Smooth muscle cell of the pulmonary artery (primary cell): ENCODE measurements around the gene CCDC110. TPM values are rescaled to one million over a fixed set of nuclear protein-coding genes. Genes with fewer than 3 reads are reported as not detected.

Experiments
- total RNA-seq: library from RNA; depleted of rRNA; stranded (reverse); fragments of >200 nt; gene quantifications from 2 replicates; pipeline ENCODE4 v1.2.3, GENCODE V29; 2014

CCDC110 gene
- total RNA-seq: 3.8 and 9.4 TPM in 2 replicates

DNA sequence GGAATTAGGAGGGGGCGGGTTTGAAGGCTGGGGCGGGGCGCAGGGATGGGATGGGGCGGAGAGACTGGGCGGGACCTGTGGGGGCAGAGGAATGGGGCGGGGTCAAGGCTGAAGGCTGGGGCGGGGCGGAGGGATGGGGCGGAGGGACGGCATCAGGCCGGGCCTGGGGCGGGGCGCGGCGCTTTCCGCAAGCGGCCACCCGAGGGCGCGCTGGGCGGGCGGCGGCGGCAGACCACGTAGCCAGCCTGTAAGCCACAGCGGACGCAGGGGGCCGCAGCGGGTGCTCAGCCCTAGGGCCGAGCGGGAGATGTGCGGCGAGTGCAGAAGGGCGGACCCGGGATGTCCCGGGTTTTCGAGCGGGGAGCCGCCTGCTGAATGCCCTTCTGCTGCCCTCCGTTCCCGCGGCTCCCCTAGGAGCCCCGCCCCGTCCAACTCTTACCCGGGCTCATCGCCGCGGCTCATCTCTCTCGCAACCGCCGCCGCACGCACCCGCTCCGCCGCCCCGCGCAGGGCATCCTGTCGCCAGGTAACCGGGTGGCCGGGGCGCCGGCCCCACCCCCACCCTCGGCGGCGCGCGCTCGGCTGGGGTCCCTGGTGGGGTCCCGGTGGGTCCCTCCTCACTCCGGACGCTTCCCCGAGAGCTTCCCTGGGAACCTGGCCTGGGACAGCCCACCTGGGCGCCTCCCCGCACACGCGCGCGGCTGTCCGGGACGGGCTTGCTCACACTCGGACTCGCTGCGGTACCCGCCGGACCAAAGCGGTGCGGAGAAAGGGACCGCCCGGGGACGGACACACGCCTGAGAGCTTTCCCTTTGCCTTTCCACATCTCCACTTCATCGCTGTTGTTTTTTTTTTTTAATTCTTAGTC lies at the start of gene CCDC110:
Gene CCDC110 (minus strand): TSS at position 499 of the 868 bp plus-strand sequence. CDS start 50 bp downstream, at position 449.

GRCh38 chr4:185425647-185426352 lies 45.7 kb downstream of the CCDC110 start, which contains the start of gene UFSP2:
TSS of gene UFSP2 (minus strand) at chr4:185425964. CDS start at chr4:185425868, 96 bp downstream.

DNA sequence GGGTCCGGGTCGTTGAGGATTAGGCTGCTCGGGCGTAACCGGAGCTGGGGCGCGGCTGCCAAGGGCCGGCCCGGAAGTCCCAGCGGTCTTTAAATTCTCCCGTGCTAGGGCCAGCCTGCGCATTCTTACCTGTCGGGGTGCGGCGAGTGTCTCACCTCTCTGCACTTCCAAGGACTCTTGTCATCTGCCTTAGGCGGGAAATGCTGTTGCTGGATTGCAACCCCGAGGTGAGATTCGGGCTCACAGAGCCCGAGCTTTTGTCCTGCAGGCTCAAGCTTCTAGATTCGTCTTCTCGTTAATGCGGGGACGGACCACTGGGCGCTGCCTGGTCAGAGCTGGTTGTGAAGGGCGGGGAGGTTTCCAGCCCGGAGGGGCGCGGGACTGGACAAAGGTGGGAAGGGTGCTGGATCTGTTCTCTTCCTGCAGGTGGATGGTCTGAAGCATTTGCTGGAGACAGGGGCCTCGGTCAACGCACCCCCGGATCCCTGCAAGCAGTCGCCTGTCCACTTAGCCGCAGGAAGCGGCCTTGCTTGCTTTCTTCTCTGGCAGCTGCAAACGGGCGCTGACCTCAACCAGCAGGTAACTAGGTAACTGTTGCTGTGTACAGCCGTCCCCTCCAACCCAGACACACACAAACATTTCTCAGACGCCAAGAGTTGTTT lies 74.7 kb downstream of the CCDC110 start, which contains the start of gene ANKRD37:
Gene ANKRD37 (plus strand): TSS at position 118 of the 662 bp plus-strand sequence. CDS start 83 bp downstream, at position 201.

GRCh38 chr4:185395238-185395955 lies 76.1 kb downstream of the CCDC110 start, which contains the start of gene LRP2BP:
TSS of gene LRP2BP (minus strand) at chr4:185395924. CDS start at chr4:185378186, 17,738 bp downstream.

Other genes with a start within 250 kb of the CCDC110 start
- gene LRP2BP, start 75.8 kb downstream of the CCDC110 start, total RNA-seq: 0.65 and 0.76 TPM in 2 replicates
- gene ANKRD37, start 74.9 kb downstream of the CCDC110 start, total RNA-seq: 17.8 and 23.6 TPM in 2 replicates
- gene UFSP2, start 45.8 kb downstream of the CCDC110 start, total RNA-seq: 34.9 and 49.8 TPM in 2 replicates
- 62.4 and 86.4 TPM in 2 replicates for gene PDLIM3, start 63.8 kb upstream of the CCDC110 start, total RNA-seq